Esophagus squamous epithelium (tissue), 4 donors: ENCODE data around the gene TMCC3.

Experiments used
- CTCF ChIP-seq, 6 experiments: fragments of 450-650 bp in 4 of 6; fragments of 200-600 bp in 2 of 6; sonication (generic) in 2 of 6; IDR thresholded peaks; one replicate each; pipeline ENCODE4 v1.5.1; 2016 to 2019; ENCODE audit warnings: antibody characterized with exemption in 6 of 6, mild to moderate bottlenecking in 4 of 6, moderate library complexity in 4 of 6
- POLR2A ChIP-seq, 4 donors: fragments of 450-650 bp; IDR thresholded peaks; one replicate each; pipeline ENCODE4 v1.6.1; 2017; ENCODE audit warnings: antibody characterized with exemption in 4 of 4, mild to moderate bottlenecking in 4 of 4, moderate library complexity in 3 of 4

DNA sequence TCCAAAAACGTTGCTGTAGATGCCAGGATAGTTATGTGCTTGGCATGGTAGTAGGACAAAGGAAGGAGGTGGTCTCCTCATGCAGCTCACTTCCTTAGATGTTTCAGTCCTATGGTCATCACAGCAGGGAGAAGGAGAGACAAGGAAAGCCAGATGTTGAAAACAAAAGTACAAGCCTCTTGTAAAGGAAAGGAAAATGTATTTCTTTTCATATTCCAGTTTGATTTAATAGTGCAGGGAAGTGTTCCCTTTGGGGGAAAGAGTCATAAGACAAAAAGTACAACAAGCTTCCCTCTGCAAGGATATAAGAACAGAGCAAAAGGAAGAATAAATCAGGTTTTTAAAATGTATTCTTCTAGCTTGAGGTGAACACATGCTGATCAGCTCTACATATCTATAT lies 8.6 kb upstream of the TMCC3 start:
- no peak for TF ChIP-seq CTCF (IDR thresholded peaks at IDR 0.05)
- no peak for TF ChIP-seq POLR2A (IDR thresholded peaks at IDR 0.05)
